Medulla oblongata (tissue), 1 donor: ENCODE measurements around the gene RIN3.

Experiments
- DNase-seq: peaks from one replicate; pipeline ENCODE4 v3.0.0-alpha.2; 2015; ENCODE audit errors: extremely low spot score

RIN3 gene

GRCh38 chr14:92487513-92488133 is 26.0 kb upstream of the RIN3 start:
- no peak for DNase-seq

- no peak for DNase-seq
These were observed 24.0 kb upstream of the RIN3 start for GRCh38 chr14:92489394-92490238.

- peak; percentile 64 for DNase-seq
These were observed 23.2 kb upstream of the RIN3 start for GRCh38 chr14:92490239-92490959.

GRCh38 chr14:92491782-92492181 is 21.8 kb upstream of the RIN3 start:
- no peak for DNase-seq

- peak; percentile 62 for DNase-seq
These were observed 21.3 kb upstream of the RIN3 start for GRCh38 chr14:92492258-92492657.

GRCh38 chr14:92493024-92493423 is 20.6 kb upstream of the RIN3 start:
- no peak for DNase-seq

- DNase-seq, result no peak
These were observed 20.1 kb upstream of the RIN3 start for GRCh38 chr14:92493492-92493891.

- DNase-seq, result no peak
These were observed 19.1 kb upstream of the RIN3 start for GRCh38 chr14:92494512-92494911.

DNA sequence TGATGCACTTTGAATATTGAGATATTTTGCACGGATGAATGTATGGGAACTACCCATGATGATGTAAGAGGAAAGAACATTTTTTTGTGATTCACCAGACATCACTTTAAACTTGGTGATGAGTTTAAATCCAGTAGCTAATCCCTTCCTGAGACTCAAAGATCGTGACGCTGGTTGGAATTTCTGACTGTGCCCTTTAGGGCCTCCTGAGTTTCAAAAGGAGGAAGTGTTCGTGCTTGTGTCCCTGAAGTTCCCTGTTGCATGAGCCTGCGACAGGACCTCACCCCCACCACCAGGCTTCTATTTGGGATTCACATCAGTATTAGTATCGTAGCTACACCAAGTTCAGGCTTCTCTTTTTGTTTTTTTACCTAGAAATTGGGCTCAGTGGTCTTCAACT is 18.6 kb upstream of the RIN3 start:
- peak; percentile 41 for DNase-seq

DNA sequence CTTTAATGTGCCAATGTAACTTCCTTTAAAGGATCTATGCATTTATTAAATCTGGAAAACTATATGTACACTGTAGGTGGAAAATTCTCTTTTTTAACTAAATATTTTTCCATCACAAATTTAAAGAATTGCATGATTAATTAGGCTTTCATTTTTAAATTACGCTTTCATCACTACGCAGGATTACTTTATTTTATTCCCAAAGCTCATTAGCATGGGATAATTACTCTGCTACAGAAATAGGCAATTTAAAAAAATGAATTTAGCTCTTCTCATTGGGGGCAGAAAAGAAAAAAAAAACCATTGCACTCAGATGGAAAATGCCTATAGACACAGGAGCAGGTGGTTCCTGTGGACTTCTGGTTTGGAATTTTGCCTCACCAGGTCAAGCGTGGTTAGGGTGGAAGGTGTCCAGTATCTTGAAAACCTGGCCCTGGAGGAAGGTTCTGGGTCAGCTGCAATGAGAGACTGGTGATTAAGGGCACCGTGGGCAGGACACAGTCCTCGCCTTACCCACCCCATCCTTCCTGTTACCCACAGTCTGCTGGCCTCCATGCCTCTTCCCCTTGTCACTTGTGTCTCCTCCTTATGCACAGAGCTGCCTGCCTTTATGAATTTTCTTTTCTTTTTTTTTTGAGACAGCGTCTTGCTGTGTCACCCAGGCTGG is 17.3 kb upstream of the RIN3 start:
- no peak for DNase-seq

DNA sequence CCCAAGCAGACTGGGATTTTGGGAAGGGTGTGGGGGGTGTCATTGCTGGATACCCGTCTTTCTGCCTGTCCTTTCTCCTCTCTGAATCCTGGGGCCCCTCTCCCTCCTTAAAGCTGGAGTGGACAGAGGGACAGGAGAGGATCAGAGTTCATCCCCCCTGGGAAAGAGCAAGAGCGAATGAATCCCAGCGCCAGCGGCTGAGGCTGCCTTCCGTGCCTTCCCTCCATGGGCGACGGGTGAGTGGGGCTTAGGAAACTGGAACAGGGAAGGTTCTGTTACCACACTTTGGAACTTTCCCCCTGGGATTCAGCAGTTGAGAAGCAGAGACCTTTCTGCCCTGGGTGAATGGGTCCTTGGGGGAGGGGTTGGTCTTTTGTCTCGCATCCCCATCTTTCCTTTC is 16.2 kb upstream of the RIN3 start:
- no peak for DNase-seq

DNA sequence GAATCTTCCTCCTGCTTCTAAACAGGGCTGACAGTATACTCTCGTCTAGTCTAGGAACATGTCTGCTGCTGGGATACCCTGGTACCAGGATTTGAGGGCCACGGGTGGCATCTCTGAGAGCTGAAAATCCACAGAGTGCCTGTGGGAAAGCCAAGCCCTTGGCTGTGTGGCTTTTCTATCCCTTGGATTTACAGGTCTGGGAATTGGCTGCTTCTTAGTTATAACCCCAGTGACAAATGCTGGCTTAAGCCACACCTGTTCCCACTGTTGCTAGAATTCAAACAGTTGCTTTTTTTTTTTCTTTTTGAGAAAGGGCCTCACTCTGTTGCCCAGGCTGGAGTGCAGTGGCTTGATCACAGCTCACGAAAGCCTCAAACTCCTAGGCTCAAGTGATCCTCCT is 14.3 kb upstream of the RIN3 start:
- no peak for DNase-seq

DNA sequence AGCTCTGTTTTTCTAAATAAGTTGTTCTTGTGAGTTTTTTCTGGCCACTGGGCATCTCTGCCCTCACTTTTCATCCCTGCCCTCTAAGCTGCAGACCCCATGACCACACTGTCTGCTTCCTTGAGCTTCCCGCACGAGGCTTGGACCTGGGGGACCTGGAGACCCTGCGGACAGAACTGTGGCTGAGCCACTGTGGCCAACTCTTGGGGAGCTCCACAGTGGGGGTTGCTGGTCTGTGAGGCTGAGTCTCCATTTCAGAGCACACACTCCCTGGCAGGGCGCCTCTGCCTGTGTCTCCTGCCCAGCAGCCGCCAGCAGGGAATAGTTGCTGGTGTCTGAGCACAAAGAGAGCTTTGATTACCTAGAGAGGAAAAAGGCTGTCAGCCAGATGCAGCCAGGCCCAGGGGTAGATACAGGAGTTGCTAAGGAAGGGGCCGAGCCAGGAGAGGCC is 13.1 kb upstream of the RIN3 start:
- peak; percentile 73 for DNase-seq

DNA sequence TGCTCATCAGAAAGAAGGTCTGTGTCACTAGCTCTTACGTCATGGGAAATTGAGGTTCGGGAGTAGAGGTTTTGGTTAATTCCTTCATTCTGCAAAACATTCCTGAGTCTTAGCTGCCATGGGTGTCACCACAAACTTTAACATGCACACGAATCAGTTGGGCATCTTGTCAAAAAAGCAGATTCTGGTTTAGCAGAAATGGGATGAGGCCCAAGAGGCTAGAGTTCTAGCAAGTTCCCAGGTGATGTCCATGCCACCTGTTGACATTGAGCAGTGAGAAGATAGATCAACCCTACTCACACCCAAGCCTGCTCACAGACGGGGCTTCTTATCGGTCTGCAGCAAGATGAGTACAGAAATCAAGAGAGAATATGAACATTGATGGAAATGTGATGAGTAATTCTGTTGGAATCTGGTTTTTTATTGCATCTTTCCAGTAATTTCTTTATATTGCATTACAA is 11.7 kb upstream of the RIN3 start:
- DNase-seq, result no peak

DNA sequence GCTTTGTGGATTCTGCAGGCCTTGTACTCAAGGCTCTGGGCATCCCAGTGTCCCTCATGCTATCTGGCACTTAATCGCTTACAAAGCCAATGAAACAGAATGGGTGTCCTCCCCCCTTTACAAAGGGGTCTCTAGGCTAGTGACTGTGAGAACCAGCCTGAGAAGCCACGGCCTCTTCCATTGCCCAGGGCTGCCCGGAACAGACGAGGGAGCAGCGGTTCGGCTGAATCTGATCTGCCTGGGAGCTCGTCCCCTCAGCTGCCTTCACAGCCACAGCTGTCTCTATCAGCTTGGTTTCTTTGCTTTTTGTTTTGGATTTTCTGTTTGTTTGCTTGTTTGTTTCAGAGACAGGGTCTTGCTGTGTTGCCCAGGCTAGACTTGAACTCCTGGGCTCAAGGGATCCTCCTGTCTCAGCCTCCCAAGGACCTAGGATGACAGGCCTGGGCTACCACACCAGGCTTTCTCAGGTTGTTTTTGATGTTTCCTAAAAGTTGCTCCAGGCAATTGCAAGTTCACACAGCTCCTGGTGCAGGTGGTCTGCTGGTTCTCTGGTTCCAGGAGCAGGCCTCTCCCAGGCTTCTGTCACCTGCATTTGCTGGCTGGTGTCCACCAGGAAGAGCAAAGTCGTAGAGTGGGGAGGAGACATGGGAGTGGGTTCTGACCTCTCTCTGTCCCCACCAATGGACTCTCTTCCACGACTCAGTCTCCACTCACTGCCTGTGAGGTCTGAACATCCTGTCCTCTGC is 10.9 kb upstream of the RIN3 start:
- no peak for DNase-seq

DNA sequence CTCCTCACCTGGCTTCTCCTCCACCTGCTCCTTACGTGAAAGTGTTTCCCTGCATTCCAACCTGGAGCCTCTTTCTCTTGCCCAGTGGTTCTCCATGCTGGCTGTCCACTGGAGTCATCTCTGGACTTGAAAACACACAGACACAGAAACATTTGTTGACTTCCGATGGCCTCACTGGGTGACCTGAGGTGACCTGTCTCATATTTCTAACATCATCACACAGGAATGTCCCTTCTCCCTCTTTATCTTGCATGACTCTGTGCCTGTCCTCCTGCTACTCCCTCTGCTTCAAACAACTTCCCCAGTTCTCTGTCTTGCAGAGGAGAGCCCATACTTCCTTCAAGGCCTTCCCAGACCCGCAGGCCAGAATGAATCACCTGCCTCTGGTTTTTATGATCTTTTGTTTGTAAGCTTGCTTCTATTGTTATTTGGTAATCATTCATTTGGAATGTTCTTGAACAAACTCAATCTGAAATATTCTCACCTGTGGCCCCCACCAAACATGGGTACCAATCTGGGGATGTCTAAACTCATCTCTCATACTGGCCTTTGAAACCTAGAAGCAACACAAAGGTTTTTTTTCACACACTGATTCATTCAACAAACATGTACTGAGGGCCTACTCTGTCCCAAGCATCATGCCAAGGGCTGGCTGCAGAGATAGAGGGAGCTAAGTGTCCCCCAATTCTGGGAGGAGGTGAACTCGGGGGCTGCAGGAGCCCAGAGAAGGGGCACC is 9.7 kb upstream of the RIN3 start:
- DNase-seq, result no peak

GRCh38 chr14:92505826-92506225 is 7.8 kb upstream of the RIN3 start:
- no peak for DNase-seq

- no peak for DNase-seq
These were observed 7.3 kb upstream of the RIN3 start for GRCh38 chr14:92506231-92506630.

DNA sequence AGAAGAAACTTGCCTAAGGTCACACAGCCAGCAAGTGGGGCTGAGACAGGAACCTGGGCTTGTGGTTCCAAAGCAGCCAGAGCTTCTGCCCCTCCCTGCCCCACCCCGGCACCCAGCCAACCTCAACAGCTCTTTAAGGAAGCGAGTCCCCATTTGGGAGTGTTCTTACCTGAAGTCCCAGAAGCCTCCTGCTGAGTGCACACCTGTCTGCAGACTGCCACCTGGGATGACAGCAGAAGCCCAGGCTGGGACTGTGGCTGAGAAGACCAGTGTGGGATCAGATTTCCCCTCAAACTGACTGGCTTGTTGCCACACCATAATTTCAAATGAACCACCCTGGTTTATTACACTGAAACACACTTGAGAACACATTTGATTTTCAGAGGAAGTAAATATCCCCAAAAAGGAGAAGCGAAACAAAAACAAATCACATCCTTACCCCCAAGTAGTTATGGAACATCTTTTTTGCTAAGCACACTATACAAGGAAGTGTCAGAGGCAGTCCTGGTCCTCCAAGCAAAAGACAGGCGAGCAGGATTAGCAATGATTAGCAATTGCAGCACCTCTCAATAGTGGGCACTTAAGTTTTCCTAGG is 6.3 kb upstream of the RIN3 start:
- DNase-seq, result peak; percentile 75

GRCh38 chr14:92510972-92511371 is 2.6 kb upstream of the RIN3 start:
- no peak for DNase-seq
